HL-60/S4 (cell line): ENCODE results near the gene OR1K1.
"Not testable (repeated sequence)": the region's sequence is repeated elsewhere in the genome, so short reads cannot be mapped to it uniquely, and the experiment has no call there.

Experiments
- in situ Hi-C: fragments of 300-500 bp; cut with MboI; formaldehyde crosslinking; loops from 2 replicates; pipeline ENCODE4 v1.14.3; 2022; ENCODE audit warnings: low sequenced_read_pairs

OR1K1 gene

DNA sequence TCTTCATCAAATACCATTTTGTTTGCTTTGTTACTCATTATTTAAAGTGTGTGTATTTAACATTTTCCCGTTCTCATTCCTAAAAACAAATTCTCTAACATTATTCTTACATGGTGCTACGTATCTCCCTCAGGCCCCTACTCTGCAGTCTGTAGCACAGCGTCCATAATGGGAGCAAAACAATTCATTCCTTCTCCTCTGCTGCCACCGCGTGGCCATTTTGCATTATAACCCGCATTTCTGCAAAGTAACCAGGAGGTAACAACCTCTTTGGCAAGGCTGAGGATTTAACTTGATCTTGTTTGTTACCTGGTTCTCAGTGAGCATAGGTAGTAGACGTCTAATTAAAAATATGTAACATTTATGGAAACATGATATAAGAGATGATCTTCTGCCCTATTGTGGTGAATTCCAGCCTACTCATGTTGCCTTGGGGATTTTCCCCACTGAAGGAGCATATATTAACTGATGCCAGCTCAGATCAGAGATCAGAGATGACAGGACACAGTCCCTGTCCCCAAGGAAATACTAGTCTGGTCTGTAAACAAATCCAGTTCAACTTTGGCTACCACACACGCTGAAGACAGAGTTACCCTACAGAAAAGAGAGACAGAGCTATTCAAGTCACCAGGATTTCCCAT, 10.5 kb downstream of the OR1K1 start:
- in situ Hi-C loops, result loop anchor here (25.0 kb wide), 1 partner anchor 698 kb away; no protein-coding TSS in a partner anchor

DNA sequence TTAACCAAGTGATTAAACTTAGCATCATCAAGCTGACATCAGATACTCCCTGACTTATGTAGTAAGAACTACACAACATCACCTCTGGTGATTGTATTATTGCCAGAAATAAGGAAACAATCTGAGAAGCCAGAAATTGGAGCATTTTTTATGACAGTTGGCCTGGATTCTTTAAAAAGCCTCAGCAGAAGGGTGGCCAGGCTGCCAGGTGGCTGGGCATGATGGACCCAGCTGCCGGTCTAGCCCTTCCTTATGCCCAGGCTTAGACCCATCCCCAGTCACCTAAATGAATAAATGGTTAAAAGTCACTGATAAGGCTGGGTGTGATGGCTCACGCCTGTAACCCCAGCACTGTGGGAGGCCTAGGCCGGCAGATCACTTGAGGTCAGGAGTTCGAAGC, 12.8 kb downstream of the OR1K1 start:
- in situ Hi-C loops, result loop anchor here (25.0 kb wide), 1 partner anchor 700 kb away; no protein-coding TSS in a partner anchor

DNA sequence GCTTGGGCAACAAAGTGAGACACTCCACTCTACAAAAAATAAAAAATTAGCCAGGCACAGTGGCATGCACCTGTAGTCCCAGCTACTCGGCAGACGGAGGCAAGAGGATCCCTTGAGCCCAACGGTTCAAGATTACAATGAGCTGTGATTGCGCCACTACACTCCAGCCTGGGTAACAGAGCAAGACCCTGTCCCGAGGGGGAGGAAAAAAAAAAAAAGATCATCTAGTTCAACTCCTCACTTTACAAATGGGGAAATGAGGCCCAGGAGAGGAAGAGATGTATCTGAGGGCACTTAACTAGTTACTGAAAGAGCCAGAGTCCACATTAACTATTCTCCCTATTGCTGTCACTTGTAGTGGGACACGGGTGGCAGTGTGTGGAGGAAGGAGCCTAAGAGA, 14.6 kb downstream of the OR1K1 start:
- in situ Hi-C loops, result loop anchor here (25.0 kb wide), 1 partner anchor 702 kb away; no protein-coding TSS in a partner anchor

DNA sequence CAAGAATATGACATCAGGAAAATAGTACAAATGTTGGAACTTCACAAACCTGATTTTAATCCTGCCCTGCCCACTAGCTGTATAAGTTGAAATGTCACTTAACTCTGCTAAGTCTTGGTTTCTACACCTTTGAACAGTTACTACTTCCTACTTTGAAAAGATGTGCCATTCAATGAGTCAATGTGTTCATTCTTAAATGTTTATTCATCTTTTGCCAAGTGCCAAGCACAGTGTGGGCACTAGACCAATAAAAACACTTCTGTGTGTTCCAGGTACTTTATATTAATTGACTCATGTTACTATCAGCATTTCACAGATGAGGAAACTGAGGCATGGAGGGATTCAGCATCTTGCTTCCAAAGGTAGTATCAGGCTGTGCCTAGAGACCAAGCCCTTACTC, 15.6 kb downstream of the OR1K1 start:
- in situ Hi-C loops, result loop anchor here (25.0 kb wide), 1 partner anchor 703 kb away; no protein-coding TSS in a partner anchor

DNA sequence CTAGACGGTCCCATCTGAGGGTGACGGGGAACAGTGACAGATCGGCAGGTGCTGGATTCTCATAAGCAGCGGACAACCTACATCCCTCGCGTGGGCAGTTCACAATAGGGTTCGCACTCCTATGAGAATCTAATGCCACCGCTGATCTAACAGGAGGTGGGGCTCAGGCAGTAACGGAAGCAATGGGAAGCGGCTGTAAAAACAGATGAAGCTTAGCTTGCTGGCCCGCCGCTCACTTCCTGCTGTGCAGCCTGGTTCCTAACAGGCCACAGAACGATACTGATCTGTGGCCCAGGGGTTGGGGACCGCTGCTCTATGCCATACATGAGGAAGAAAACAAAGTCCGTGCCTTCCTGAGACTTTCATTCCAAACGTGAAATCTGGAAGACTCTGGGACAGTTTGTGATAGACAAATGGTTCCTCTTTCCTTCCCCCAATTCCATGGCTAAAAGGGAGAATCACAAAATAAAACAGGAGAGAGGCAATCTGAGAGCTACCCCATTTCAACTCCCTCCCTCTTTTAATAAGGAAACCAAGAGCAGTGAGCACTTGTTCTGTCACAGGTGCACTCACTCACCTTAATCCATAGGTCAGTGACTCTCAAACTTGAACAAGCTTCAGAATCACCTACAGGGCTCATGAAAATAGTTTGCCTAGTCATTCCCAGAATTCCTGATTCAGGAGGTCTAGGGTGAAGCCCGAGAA, 16.4 kb downstream of the OR1K1 start:
- in situ Hi-C loops, result loop anchor here (25.0 kb wide), 1 partner anchor 704 kb away; no protein-coding TSS in a partner anchor

DNA sequence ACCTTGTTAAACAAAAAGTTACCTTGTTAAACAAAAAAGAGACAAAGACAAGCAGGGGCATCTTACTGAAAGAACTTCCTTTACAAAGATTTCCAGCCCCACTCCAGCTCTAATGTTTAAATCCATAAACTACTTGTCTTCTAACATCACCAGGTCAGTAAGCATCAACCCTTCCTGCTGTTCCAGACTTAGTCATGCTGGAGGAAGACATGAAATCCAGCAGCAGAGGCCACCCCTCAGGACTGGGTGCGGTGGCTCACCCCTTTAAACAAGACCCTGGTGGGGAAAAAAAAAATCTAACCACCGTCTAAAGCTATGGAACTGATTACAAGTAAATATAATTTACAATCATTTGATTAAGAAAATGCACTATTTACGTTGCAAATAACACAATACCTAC, 19.4 kb downstream of the OR1K1 start:
- in situ Hi-C loops, result loop anchor here (25.0 kb wide), 1 partner anchor 707 kb away; no protein-coding TSS in a partner anchor

DNA sequence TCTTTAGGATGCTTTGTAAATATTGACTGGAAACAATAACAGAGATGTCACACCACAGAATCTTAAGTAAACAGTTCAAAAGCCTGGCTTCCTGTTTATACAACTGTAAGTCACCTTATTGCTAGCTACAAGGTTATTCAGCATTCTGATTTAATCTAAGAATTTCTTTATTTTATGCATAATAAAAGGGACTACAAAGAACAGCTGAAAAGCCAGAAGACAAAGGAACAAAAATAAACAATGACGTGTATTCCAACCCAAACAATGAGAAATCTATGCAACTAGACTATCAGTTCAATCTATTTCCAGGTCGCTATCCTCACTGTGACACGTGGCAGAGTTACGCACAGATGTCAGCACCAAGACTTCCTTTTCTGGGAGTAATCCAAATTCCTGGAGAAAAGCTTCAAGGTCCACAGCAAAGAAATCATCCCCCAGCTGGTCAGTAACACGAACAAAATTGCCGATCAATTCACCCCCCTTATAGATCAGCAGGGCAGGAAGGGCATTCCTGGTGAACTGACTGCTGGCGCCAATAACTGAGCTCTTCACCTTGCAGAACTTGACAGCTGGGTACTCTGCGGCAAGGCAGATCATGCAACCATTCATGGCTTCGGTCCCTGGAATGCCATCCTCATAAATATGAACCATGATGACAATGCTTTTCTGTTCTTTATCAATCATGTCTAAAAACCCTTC, 20.0 kb downstream of the OR1K1 start:
- in situ Hi-C loops, result loop anchor here (25.0 kb wide), 1 partner anchor 708 kb away; no protein-coding TSS in a partner anchor

DNA sequence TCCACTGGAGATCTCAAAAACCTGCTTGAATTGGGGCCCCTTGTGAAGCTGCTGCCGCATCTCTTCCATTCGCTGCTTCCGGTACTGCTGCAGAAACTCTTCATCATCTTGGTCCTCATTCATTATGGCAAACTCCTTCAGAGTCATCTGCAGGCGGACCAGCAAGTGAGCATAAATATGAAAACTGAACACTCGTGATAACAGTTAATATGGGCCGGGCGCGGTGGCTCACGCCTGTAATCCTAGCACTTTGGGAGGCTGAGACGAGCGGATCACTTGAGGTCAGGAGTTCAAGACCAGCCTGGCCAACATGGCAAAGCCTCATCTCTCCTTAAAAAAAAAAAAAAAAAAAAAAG, 20.5 kb downstream of the OR1K1 start:
- in situ Hi-C loops, result loop anchor here (25.0 kb wide), 1 partner anchor 708 kb away; no protein-coding TSS in a partner anchor

DNA sequence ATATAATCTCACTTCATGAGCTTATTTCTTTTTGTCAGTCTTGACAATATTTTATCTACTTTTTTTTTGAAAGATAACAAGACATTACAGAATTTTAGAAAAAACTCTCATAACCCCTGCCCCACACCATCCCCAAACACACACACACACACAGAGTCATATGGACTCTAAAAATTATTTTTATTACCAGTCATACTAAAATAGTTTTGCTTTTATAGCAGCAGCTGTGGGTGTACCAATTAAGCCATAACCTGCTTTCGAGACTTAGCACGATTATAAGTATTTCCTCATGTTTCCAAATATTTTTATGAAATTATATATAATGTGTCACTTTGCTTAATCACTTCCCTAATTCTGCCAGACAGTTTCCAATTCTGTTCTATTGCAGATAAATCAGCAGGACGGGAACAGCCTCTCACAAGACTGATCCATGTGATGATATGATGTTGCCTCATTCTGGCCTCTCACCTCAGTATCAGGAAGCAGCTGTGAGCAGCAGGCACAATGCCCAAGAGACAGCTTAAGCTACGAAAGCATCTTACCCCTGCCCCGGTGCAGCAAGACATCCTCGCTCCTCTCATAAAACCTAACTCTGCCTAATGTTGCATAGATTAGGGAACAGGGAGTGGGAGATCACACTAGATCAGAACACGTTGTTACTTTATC, 21.5 kb downstream of the OR1K1 start:
- in situ Hi-C loops, result loop anchor here (25.0 kb wide), 1 partner anchor 709 kb away; no protein-coding TSS in a partner anchor

DNA sequence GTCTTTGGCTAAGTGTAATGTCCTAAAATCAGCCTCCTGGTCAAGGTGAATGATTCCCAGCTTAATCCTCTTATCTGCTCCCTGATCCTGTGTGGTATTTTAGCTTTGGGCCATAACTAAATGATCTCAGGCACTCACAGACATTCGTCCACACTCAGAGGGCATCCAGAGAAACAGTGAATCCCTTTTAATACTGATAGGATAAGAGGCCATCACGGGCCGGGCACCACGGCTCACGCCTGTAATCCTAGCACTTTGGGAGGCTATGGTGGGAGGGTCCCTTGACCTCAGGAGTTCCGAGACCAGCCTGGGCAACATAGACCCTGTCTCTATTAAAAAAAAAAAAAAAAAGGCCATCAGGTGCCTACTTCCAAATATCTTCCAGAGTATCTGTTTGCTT, 22.1 kb downstream of the OR1K1 start:
- in situ Hi-C loops, result loop anchor here (25.0 kb wide), 1 partner anchor 710 kb away; no protein-coding TSS in a partner anchor

DNA sequence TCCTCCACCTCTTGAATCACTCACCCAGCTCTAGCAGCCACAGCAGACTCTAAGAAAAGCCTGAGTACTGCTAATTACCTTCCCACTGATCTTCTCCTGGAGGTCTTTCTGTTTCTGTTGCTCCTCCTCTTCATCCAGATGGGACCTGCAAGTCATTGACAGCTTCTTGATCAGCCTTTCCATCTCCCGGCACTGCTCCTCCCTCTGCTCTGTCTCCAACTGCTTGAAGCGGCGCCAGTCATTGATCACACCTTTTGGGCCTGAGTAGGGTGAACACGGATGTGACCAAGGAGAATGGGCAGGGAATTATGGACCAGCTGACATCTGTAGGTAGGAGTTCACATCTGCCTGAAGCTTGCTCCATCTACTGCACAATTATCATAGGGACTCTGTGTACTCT, 23.0 kb downstream of the OR1K1 start:
- in situ Hi-C loops, result loop anchor here (25.0 kb wide), 1 partner anchor 711 kb away; no protein-coding TSS in a partner anchor

DNA sequence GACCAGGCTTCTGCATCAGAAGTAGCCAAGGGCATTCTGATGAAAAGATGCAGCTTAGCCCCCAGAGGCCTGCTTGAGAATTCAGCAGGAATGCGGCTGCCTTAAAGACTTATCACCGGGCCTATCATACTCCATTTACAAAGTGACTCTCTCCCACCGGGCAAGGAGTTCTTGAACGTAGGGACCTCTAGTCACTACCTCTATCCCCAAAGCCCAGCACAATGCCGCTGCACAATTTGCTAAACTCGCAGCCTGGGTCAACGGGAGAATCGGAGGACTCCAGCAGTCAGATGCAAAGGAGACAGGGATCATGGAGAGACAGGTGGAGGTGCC, 27.8 kb downstream of the OR1K1 start:
- in situ Hi-C loops, result no loop called here

DNA sequence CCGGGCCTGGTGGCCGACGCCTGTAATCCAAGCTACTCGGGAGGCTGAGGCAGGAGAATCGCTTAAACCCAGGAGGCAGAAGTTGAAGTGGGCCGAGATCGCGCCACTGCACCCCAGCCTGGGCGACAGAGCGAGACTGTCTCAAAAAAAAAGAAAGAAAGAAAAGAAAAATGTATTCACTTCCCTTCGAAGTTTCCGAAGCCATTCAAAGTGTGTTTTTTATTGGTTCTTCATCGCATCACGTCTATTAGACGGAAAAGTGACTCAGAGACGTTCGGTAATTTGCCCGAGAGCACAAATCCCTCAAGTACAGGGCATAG, 29.0 kb downstream of the OR1K1 start:
- in situ Hi-C loops, result not testable (repeated sequence)

DNA sequence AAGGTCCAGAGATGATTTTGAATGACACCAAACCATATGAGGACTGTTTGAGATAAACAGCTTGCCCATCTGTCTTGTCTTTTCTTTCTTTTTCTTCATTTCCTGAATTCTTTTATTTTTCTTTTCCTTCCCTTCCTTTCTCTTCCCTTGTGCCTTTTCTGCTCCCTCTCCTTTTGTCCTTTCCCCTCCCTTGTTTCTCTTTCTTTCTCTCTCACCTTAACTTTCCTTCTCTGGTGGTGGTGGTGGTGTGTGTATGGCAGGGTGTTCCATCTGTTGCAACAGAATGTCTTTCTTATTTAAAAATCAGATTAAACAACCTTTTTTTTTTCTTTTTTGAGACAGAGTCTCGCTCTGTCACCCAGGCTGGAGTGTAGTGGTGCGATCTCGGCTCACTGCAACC, 32.3 kb downstream of the OR1K1 start:
- in situ Hi-C loops, result no loop called here

DNA sequence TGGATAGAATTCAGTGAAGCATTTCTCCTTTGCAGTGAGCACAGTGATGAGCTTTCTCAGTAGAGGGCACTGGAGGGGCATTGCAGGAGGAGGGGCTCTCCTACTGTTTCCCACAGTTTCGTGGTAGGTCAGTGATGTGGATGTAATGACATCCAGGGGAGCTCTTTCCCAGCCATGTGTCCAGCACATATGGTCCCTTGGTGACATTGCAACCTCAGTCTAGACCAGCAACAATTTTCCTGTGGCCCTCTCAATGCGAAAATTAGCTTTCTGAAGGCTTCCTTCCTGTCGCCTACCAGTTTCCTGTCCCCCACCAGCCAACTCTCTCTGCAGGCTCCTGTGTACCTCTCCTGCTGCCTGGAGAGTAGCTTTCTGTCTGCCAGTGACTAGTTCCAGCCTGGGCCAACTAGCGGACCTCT, 35.4 kb downstream of the OR1K1 start:
- in situ Hi-C loops, result no loop called here

DNA sequence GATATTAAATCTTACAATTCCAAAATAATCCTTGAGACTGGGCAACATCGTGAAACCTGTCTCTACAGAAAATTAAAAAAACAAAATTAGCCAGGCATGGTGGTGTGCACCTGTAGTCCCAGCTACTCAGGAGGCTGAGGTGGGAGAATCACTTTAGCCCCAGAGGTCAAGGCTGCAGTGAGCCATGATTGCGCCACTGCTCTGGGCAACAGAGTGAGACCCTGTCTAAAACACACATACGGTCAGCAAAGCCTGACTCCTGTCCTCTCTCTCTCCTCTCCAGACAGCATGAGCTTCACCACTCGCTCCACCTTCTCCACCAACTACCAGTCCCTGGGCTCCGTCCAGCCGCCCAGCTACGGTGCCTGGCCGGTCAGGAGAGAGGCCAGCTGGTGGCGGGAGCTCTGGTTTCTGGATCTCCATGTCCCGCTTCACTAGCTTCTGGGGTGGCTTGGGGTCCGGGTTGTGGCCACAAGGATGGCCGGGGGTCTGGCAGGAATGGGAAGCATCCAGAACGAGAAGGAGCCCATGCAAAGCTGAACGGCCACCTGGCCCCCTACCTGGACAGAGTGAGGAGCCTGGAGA, 37.4 kb downstream of the OR1K1 start:
- in situ Hi-C loops, result no loop called here

DNA sequence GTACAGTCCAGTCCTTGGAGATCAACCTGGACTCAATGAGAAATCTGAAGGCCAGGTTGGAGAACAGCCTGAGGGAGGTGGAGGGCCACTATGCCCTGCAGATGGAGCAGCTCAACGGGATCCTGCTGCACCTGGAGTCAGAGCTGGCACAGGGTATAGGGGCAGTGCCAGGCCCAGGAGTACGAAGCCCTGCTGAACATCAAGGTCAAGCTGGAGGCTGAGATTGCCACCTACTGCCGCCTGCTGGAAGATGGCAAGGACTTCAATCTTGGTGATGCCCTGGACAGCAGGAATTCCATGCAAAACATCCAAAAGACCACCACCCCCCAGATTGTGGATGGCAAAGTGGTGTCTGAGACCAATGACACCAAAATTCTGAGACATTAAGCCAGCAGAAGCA, 38.5 kb downstream of the OR1K1 start:
- in situ Hi-C loops, result not testable (repeated sequence)

DNA sequence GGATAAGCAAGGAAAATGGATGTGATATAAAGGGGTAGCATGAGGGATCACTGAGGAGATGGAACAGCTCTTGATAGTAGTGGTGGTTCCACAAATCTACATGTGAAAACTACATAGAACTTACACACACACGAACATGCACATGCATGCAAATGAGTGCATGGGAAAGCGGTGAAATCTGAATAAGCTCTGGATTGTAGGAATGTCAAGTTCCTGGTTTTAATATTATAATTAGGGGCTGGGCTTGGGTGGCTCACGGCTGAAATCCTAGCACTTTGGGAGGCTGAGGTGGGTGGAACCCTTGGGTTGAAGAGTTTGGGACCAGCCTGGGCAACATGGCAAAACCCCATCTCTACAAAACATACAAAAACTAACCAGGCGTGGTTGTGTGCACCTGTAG, 41.6 kb downstream of the OR1K1 start:
- in situ Hi-C loops, result no loop called here

DNA sequence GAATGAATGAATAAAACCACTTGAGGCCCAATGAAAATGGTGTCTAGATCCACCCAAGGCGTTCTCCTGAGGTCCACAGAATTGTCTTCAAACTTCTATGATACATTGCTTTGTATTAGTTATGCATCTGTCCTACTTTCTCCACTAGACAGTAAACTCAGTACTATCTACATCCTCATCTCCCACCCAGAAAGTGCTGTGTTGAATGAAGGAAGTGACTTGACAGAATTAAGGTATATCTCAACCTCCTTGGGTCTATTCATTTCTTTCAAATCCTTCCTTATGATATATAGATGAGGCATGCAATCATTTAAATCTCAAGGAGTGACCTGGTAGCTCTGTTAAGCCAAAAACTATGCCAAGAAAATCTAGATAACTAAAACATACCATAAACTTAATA, 44.2 kb downstream of the OR1K1 start:
- in situ Hi-C loops, result no loop called here

DNA sequence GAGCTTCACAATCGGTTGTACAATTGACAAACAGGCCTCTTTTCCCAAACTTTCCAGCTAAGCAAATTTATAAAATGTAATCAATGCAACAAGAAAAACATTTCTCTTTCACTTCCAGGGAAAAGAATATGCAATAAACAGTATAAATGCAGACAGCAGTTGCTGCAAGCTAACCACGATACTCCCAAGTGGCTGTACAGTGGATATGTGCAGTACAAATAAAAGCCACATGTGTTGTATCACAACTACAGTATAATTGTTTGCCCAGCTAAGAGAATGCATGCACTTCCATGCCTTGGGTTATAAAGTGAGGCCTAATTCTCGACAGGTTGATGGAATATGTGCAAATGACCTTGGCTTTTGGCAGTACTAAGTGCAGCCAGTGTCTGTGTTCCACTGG, 45.2 kb downstream of the OR1K1 start:
- in situ Hi-C loops, result no loop called here
